Gastrocnemius medialis (tissue), 4 donors: ENCODE measurements around the gene SSTR4. TPM values are rescaled to one million over a fixed set of nuclear protein-coding genes. Genes with fewer than 3 reads are reported as not detected.

Experiments used
- ATAC-seq, 2 donors: fragments of 150-250 bp; one replicate each; pipeline ENCODE4 v1.9.1; 2016
- DNase-seq, 2 donors: peaks; one replicate each; pipeline ENCODE4 v3.0.0-alpha.2; 2019
- H3K27ac ChIP-seq, 4 donors: fragments of 200-600 bp; sonication (generic); 1 replicate in 1 of 4; 2 replicates in 3 of 4; pipeline ENCODE4 v1.5.1; 2016 to 2018; ENCODE audit warnings: mild to moderate bottlenecking in 2 of 4, moderate library complexity in 1 of 4
- H3K27me3 ChIP-seq, 3 donors: fragments of 200-600 bp; sonication (generic) in 2 of 3; 1 replicate in 1 of 3; 2 replicates in 2 of 3; pipeline versions ENCODE4 v1.5.1 to v1.6.0; 2016 to 2019; ENCODE audit warnings: mild to moderate bottlenecking in 1 of 3, moderate library complexity in 1 of 3
- H3K36me3 ChIP-seq, 2 donors: fragments of 200-600 bp; sonication (generic) in 1 of 2; one replicate each; pipeline ENCODE4 v1.5.1; 2017 to 2018
- H3K4me1 ChIP-seq, 2 donors: fragments of 200-600 bp; sonication (generic) in 1 of 2; one replicate each; pipeline ENCODE4 v1.5.1; 2016 to 2017; ENCODE audit warnings: mild to moderate bottlenecking in 2 of 2
- H3K4me3 ChIP-seq, 4 donors: fragments of 200-600 bp; sonication (generic) in 3 of 4; 1 replicate in 1 of 4; 2 replicates in 3 of 4; pipeline ENCODE4 v1.5.1; 2016 to 2019; ENCODE audit warnings: mild to moderate bottlenecking in 2 of 4
- H3K9me3 ChIP-seq, 3 donors: fragments of 200-600 bp; sonication (generic) in 2 of 3; 1 replicate in 1 of 3; 2 replicates in 2 of 3; pipeline ENCODE4 v1.5.1; 2016 to 2019
- POLR2A ChIP-seq, 2 donors: fragments of 450-650 bp; IDR thresholded peaks; one replicate each; pipeline ENCODE4 v1.6.1; 2017; ENCODE audit warnings: antibody characterized with exemption in 2 of 2, mild to moderate bottlenecking in 2 of 2, moderate library complexity in 2 of 2
- in situ Hi-C, 4 donors: fragments of 200-750 bp; cut with MboI; loops; one replicate each; pipeline versions ENCODE4 v1.15.0 to v1.8.0; 2017; ENCODE audit warnings: low sequenced_read_pairs in 4 of 4
- intact Hi-C: fragments of 100-400 bp; cut with DNase I; formaldehyde crosslinking; loops from one replicate; pipeline ENCODE4 v1.15.1; 2023; ENCODE audit warnings: low total_unique reads
- total RNA-seq, 4 donors: library from RNA; depleted of rRNA; stranded (reverse); fragments of >200 nt; gene quantifications; one replicate each; pipeline versions ENCODE4 v1.1.0 to v1.2.3, GENCODE V29; 2016
- TF ChIP-seq, protein P1 (sequence below), 5 experiments: fragments of 450-650 bp in 3 of 5; fragments of 200-600 bp in 2 of 5; sonication (generic) in 2 of 5; IDR thresholded peaks in 4 of 5; conservative IDR thresholded peaks in 1 of 5; 1 replicate in 4 of 5; 2 replicates in 1 of 5; pipeline ENCODE4 v1.5.1; 2016 to 2019; ENCODE audit warnings: antibody characterized with exemption in 5 of 5, mild to moderate bottlenecking in 3 of 5, moderate library complexity in 3 of 5

SSTR4 gene
- total RNA-seq, 4 donors from 2014 or later, result not detected

GRCh38 chr20:23080521-23080920, 45.4 kb downstream of the SSTR4 start:
- DNase-seq (no peak), ATAC-seq (no peak)
- Histone ChIP-seq H3K9me3 (no peaks in the 10 kb centered on the region), H3K4me3 (no peak overlapping the region), H3K4me1 (peaks cover 0 to 11% of the 10 kb centered on the region in 2 donors), H3K27ac (peak overlapping the region in 2 of 4 donors; percentile 26 to 63), H3K27me3 (no peaks in the 10 kb centered on the region), H3K36me3 (no peaks in the 10 kb centered on the region)
- intact Hi-C loops, result no loop called here
- in situ Hi-C loops, result no loop called here
- TF ChIP-seq, protein P1, sequence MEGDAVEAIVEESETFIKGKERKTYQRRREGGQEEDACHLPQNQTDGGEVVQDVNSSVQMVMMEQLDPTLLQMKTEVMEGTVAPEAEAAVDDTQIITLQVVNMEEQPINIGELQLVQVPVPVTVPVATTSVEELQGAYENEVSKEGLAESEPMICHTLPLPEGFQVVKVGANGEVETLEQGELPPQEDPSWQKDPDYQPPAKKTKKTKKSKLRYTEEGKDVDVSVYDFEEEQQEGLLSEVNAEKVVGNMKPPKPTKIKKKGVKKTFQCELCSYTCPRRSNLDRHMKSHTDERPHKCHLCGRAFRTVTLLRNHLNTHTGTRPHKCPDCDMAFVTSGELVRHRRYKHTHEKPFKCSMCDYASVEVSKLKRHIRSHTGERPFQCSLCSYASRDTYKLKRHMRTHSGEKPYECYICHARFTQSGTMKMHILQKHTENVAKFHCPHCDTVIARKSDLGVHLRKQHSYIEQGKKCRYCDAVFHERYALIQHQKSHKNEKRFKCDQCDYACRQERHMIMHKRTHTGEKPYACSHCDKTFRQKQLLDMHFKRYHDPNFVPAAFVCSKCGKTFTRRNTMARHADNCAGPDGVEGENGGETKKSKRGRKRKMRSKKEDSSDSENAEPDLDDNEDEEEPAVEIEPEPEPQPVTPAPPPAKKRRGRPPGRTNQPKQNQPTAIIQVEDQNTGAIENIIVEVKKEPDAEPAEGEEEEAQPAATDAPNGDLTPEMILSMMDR (IDR thresholded peaks at IDR 0.05 in 4 of 5, conservative IDR thresholded peaks at IDR 0.05 in 1 of 5), result no peak
- no peak for TF ChIP-seq POLR2A (IDR thresholded peaks at IDR 0.05)

DNA sequence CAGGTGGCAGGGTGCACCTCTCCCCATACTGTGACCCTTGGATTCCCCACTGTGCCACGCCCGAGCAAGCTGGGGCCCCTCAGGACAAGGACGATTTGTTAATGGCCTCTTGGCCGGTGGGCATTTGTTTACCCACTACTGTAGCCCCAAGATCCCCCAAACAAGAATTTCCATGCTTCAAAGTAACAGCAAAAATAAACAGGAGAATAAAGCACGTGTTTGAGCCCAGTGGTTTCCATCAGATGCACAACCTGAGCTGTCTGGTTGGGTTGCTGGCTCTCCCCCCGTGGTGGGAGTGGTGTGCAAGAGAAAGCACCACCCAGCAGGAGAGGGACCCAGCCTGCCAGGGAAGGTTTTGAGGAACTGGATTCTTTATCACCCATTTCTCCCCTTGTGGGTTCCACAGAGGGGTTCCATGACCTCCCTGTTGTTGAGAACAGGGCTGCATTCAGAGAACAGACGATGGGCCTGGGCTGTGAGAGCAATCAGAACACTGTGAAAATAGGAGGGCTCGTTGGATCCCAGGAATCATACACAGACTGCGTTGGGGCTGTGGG, 46.2 kb downstream of the SSTR4 start:
- in situ Hi-C loops (no loop called here), intact Hi-C loops (no loop called here)
- DNase-seq (no peak), ATAC-seq (no peak)
- Histone ChIP-seq H3K27me3 (no peaks in the 10 kb centered on the region), H3K36me3 (no peaks in the 10 kb centered on the region), H3K4me1 (peaks cover 0 to 11% of the 10 kb centered on the region in 2 donors), H3K9me3 (no peaks in the 10 kb centered on the region), H3K27ac (peak overlapping the region in 3 of 4 donors; percentile 63 to 90 (median 88)), H3K4me3 (peak overlapping the region in 1 of 4 donors; percentile 57)
- TF ChIP-seq, protein P1 (IDR thresholded peaks at IDR 0.05 in 4 of 5, conservative IDR thresholded peaks at IDR 0.05 in 1 of 5), result no peak
- no peak for TF ChIP-seq POLR2A (IDR thresholded peaks at IDR 0.05)

GRCh38 chr20:23082846-23083552, 47.9 kb downstream of the SSTR4 start:
- no peak for TF ChIP-seq POLR2A (IDR thresholded peaks at IDR 0.05)
- TF ChIP-seq, protein P1 (IDR thresholded peaks at IDR 0.05 in 4 of 5, conservative IDR thresholded peaks at IDR 0.05 in 1 of 5), result no peak
- peak overlapping the region; percentile 75 to 90 (median 83) for H3K27ac ChIP-seq
- DNase-seq (no peak), ATAC-seq (peak in 1 of 2 donors; percentile 47)
- peaks cover 0 to 21% of the 10 kb centered on the region in 2 donors for H3K4me1 ChIP-seq
- in situ Hi-C loops (no loop called here), intact Hi-C loops (no loop called here)
- no peaks in the 10 kb centered on the region for H3K9me3 ChIP-seq
- H3K4me3 ChIP-seq, result peak overlapping the region; percentile 12 to 57 (median 46)
- H3K27me3 ChIP-seq, result no peaks in the 10 kb centered on the region
- H3K36me3 ChIP-seq, result no peaks in the 10 kb centered on the region

DNA sequence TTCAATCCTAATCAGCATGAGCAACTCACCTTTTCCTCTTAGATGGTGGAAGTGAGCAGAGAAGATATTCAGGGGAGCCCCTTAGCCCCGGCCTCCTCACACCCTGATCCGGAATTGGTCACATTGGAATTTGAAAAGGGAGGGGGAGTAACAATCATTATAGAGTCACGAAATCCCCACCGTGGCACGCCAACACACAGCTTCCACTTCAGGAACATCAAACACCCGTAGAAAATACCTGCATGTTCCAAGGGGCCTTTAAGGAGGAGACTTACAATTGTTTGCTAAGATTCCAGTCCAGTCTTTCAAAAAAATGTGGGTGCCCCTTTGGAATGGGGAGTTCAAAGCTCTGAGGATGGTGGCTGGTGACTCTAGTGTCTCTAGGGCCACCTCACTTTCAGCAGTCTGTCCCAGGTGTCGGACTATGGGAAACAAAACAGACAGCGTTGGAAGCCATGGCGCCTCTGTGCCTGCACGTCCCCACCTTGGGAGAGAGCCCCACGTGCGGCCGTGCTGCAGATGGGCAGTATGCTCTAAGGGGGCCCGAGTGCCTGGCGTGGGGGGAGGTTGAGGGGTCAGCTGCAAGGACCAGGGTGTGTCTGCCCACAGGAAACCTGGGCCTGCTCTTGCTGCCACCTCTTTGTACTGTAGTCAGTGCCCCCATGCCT, 48.6 kb downstream of the SSTR4 start:
- ATAC-seq (no peak), DNase-seq (no peak)
- H3K36me3 ChIP-seq, result no peaks in the 10 kb centered on the region
- H3K27me3 ChIP-seq, result no peaks in the 10 kb centered on the region
- peak overlapping the region; percentile 12 to 57 (median 46) for H3K4me3 ChIP-seq
- peak overlapping the region; percentile 75 to 90 (median 83) for H3K27ac ChIP-seq
- in situ Hi-C loops, result no loop called here
- H3K4me1 ChIP-seq, result peaks cover 0 to 19% of the 10 kb centered on the region in 2 donors
- TF ChIP-seq POLR2A (IDR thresholded peaks at IDR 0.05), result no peak
- TF ChIP-seq, protein P1 (IDR thresholded peaks at IDR 0.05 in 4 of 5, conservative IDR thresholded peaks at IDR 0.05 in 1 of 5), result no peak
- H3K9me3 ChIP-seq, result no peaks in the 10 kb centered on the region
- intact Hi-C loops, result no loop called here
